NCI-H2171 (cell line): ENCODE results near the gene CEP89.
"Not testable (repeated sequence)": the region's sequence is repeated elsewhere in the genome, so short reads cannot be mapped to it uniquely, and the experiment has no call there.

Experiments used
- DNase-seq: peaks from one replicate; lab custom pipeline; 2025; lab: John Stamatoyannopoulos, UW

CEP89 gene

DNA sequence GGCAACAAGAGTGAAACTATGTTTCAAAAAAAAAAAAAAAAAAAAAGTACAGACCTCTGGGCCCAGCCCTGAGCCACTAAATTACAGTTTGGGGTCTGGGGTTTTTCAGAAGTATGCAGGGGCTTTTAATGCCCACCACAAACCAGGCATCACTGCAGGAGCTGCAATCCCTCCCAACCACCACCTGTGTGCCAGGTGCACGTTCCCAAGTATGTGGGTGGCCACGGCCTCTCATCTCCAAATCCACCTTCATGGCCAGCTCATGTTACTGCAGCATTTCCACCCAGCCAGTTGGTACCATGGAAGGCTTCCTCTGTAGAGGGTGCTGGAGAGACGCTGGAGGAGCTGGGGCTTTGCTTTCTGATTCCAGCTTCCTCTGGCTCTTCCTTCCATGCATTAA lies 26.5 kb downstream of the CEP89 start:
- no peak for DNase-seq

DNA sequence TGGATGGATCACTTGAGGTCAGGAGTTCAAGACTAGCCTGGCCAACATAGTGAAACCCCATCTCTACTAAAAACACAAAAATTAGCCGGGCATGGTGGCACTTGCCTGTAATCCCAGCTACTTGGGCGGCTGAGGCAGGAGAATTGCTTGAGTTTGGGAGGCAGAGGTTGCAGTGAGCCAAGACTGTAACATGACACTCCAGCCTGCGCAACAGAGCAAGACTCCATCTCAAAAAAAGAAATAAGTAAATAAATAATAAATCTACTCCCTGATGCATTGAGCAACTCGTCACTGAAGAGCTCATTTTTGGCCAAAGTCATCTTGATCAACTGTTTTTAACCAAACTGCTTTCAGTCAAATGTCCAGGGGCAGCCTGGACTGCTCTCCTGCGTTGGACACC lies 30.5 kb downstream of the CEP89 start:
- not testable (repeated sequence) for DNase-seq

DNA sequence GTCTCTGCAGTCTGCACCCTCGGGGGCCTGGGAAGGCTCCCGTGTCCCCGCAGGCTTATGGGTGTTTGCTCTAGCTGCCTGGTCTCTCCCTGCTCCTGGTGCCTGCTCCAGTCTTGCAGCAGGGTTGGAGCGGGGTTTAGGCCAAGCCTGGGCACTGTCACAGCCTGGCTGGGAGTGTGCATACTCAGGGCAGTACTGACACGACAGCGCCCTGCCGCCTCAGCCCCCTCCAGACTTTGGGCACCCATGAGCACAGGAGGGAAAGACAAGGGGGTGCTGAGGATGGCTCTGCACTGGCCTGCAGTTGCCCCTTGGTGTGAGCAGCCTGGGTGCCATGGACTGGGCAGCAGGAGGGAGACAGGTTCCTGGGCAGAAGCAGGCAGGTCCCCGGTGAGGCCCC lies 35.7 kb downstream of the CEP89 start:
- DNase-seq, result no peak

DNA sequence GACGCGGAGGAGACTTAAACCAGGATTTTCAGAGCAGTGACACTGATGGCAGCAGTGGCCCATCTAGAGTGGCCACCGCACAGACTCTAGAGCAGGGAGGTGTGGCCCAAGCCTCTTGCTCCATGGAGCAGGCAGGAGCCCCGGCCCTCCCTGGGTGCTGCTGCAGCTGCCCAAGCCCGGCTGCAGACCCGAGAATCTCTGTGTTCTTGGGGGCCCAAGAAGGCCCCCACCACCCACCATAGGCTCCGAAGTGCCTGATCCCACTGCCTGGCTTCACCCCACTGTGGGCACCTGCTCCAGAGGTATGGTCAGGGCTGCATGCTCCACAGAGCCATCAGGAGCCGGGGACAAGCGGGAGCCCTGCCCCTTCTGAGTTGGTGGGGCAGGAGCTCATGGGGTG lies 36.1 kb downstream of the CEP89 start:
- no peak for DNase-seq

DNA sequence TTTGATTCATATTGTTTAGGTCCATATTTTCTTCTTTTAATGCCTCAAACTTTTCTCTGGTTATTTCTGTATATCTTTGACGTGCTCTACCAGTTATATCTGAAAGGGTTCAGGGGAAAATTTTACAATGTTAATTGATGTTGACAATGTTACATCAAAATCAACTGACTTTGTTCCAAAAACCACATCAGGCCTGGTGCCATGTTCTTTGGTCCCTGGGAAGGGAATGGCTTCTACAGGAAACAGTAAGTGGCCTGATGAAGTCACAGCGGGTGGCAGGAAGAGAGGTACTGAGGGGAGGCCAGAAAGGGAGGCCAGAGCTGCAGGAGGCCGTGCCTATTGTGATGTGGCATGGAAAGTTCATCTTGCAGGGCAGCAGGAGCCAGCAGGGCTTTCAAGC lies 38.2 kb downstream of the CEP89 start:
- DNase-seq, result no peak

DNA sequence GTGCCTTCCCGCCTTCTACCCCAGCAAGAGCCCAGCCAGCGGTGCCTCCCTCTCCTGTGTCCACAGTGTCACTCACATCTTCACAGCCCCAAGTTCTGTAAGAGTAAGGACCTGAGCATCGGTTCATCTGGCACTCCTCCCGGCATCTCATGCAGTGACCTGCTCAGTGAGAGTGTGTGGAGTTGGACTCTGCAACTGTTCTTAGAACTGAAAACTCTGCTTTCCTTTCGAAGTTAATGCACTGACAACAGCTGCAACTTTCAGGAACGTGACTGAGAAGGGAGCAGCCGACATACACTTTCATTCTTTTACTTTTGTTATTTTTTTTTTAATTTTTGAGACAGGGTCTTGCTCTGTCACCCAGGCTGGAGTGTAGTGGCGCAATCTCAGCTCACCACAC lies 41.2 kb downstream of the CEP89 start:
- no peak for DNase-seq

DNA sequence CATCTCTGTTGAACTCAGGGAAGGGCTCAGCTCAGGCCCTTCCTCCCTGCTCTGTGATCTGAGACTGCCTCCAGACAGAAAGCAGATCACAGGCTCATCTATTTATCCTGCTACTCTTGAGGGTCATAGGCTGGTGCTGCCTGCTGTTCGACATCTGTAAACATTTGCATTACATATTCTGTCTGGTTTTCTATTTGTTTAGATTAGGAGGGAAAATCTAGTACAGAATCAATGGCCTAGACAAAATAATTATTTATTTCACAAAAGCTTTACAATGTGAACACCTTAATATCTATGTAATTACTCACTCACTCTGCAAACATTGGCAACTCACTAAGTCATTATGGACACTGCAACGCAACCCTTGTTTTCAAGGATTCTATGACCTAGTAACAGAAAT lies 43.0 kb downstream of the CEP89 start:
- DNase-seq, result no peak

DNA sequence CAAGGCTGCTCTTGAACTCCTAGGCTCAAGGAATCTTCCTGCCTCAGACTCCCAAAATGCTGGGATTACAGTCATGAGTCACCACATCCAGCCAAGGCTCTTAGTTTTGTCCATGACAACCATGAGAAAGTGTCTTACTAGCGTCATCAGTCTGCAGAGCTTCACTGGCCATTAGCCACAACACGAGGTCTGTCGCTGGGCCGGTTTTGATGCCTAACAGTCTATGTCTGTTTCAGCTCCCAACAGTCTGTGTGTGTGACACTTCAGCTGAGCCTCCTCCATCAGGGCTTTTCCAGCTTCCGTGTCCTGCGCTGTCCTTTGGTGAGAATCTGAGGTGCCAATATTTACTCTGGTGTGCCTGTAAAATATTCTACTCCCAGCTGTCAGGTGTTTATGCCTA lies 47.6 kb downstream of the CEP89 start:
- DNase-seq, result no peak

DNA sequence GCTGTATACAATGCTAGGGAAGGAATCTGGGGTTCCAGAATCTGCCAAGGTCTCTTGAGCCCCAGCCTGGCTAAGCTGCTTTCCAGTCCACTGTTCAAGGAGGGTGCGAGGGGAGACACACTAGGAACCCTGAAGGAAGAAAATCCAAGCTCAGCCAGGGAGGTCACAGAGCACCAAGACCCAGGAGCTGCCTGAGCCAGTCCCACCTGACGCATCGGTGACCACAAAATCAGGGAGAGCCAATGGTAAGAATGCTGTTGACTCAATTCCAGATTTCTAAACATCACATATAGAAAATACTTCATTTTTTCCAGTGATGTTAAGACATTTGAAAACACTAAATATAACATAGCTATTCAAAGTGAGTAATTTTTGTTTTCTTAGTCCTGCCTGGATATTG lies 50.1 kb downstream of the CEP89 start:
- DNase-seq, result no peak

DNA sequence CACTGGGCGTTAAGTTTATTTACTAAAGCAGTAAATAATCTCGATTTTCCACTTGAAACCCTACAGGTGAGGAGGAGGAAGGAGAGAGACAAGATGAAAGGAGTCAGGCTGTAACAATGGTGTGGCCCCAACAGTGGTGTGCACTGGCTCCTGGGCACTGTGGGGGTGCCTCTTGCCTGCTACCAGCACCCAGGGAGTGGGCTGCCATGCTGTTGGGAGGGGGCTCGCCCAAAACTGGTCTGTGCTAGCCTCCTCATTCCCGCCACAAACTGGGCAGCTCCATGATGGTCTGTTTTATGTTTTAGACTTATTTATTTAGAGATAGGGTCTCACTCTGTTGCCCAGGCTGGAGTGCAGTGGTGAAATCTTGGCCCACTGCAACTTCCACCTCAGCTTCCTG lies 52.4 kb downstream of the CEP89 start:
- DNase-seq, result no peak

DNA sequence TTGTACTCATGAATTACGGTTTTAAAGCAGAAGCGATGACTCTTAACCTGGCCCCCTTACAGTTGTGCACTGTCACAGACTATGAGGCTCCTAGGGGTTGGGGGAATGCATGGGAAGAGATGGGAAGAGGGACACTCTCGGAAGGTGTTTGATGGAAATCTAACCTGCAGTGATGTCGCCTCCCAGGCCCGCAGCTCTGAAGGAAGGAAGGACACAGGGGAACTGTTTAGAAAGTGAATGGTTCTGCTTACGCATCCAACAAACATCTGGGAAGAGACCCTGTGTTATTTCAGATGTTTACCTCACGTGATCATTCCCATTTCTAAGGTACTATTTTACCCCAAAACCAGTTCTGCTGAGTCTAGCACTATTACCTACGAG lies 54.2 kb downstream of the CEP89 start:
- no peak for DNase-seq

DNA sequence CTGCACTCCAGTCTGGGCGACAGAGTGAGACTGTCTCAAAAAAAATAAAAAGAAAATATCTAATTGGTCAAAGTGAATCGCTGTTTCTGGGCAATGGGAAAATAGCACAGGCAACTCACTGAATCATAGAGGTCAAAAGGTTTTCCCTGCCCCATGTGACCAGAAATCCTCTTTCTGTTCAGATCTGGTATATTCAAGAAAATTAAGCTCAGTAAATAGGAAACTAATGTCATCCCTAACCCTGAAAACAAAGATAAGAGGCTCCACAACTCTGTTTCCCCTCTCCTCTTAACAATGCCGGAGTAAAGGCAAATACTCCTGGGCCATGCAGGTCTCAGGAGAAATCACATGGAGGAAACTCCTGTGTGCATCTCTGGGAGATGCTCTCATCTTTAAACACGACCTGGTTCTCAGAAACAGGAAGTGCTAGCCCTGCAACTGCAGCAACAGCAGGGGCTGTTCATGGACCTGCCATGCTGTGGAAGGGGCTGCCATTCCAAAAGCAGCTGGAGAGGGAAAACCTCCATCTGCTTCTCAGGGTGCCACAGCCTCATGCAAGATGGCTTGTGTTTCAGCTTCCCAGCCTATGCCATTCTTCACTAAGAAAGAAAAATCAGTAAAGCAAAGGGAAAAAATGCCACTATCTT lies 54.7 kb downstream of the CEP89 start:
- no peak for DNase-seq

DNA sequence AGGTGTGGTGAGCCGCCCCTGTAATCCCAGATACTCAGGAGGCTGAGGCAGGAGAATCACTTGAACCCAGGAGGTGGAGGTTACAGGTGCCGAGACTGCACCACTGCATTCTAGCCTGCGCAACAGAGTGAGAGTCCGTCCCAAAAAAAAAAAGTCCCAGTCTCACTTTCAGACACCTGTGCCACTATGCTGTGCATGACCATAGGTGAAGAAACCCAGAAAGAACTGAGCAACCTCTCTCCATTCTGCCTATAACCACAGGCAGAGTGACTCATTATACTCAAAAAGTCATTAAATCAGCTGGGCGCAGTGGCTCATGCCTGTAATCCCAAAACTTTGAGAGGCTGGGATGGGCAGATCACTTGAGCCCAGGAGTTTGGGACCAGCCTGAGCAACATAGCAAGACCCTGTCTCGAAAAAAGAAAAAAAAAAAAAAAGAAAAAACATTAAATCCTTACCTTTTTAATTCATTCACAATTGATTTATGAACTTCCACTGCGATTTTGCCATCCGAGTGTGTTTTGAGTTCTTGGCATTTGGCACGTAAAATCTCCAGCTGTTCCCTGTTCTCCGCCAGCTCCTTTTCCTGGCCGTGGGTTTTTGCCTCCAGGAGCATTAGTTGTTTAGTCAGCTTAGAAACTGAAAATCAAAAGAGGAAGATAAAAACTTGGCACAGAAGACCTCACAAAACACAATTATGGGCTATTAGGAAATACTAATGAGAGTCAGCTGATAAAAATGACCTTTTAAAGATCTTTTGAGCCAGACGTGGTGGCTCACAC lies 56.7 kb downstream of the CEP89 start:
- no peak for DNase-seq

DNA sequence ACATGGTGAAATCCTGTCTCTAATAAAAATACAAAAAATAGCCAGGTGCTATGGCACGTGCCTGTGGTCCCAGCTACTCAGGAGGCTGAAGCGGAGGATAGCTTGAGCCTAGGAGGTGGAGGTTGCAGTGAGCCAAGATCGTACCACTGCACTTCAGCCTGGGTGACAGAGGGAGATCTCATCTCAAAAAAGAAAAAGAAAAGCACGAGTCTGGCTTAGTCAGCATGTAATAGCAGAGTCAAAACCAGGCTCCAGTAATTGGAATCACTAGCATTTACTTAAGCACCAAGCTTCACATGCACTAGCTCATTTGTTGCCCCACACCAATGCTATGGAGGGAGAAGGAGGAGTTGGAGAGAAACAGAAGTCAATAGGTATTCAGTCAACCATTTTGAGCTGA lies 60.3 kb downstream of the CEP89 start:
- no peak for DNase-seq

DNA sequence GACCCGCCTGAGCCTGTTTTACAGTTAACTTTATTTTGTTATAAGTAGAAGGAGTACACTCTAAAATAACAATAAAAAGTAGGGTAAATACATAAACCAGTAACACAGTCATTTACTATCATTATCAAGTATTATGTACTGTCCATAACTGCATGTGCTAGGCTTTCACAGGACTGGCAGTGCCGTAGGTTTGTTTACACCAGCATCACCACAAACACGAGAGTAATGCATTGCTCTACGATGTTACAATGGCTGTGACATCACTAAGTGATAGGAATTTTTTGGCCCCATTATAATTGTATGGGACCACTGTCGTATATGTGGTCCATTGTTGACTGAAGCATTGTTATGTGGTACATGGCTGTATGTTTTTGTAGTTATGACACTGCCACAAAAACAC lies 60.9 kb downstream of the CEP89 start:
- no peak for DNase-seq

DNA sequence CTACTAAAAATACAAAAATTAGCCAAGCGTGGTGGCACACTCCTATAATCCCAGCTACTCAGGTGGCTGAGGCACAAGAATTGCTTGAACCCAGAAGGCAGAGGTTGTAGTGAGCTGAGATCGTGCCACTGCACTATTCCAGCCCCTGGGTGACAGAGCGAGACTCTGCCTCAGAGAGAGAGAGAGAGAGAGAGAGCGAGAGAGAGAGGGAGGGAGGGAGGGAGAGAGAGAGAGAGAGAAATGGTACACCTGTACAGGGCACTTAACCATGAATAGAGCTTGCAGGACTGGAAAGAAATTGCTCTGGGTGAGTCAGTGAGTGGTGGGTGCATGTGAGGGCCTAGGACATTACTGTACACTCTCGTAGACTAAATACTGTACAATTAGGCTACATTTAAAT lies 61.7 kb downstream of the CEP89 start:
- no peak for DNase-seq

DNA sequence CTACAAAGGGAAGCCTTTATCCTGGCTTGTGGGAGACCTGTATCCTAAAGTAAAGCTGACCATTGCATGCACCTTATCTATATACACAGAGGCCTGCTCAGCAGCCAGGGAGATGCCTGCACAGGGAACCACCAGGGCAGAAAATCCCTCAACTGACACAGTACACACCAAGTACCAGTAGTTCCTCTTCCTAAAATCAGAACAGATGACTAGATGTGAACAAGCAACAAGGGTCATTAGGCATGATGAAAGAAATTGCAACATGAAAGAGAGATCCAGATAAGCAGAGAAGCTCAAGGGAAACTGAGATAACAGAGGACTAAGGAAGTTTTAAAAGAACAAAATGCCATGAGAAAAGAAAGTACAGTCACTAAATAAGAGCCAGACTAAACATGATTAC lies 62.5 kb downstream of the CEP89 start:
- no peak for DNase-seq

DNA sequence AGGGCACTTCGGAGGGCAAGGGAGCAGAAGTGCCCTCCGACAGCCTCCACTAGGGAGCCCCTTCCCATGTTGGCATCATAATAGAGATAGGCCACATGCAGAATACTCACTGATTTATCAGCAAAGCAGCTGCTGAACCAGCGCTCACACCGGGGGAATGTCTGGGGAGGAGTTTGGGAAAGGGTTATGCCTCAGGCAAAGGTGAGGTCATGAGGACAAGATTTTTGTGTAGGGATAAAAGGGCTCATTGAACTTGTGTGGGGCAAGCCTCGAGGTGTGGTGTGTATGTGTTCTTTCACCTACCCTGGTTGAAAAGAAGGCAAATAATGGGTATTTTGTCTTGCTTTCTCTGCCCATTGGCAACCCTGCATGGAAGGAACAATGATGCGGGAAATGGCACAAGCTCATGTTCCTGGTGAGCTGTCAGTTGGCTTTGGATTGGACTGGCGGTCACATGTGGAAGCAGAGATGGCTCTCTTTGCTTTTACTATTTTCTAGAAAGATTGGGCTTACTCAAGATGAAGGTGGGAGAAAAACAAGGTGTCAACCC lies 63.0 kb downstream of the CEP89 start:
- no peak for DNase-seq

DNA sequence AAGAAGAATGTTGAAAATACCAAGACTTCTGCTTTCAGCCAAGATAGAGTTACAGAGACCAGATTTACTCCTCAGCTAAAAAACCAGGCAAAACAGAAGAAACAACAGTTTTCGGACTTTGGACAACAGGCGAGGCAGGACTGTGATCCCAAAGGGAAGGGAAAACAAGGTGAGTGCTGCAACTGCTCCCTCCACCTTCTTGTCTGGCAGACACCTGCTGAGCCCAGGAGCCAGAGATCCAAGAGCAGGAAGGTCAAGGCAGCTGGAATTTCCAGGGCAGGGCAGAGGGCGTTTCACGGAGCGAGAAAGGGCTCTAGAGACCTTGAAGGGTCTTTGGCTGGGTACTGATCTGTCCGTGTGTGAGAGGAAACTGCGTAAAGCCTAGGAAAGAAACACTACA lies 69.3 kb downstream of the CEP89 start:
- no peak for DNase-seq

DNA sequence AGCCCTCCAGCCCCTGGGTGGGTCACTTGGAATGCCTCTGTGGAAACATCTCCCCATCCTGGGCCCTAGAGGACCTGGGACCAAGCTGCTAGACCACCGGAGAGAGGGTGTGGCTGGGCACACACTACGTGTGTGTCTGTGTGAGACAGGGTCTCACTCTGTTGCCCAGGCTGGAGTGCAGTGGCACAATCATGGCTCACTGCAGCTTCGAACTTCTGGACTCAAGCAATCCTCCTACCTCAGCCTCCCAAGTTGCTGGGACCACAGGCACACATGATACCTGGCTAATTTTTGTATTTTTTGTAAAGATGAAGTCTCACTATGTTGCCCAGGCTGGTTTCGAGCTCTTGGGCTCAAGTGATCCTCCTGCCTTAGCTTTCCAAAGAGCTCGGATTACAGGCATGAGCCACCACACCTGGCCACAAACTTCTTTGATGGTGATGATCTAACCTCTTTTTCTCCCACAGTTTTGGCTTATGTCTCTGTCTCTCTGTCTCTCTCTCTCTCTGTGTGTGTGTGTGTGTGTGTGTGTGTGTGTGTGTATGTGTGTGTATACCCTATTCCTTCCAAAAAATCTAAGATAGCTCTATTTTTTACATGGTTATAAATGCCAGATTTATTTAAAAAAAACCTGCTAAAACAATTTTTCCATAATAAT lies 70.1 kb downstream of the CEP89 start:
- no peak for DNase-seq

DNA sequence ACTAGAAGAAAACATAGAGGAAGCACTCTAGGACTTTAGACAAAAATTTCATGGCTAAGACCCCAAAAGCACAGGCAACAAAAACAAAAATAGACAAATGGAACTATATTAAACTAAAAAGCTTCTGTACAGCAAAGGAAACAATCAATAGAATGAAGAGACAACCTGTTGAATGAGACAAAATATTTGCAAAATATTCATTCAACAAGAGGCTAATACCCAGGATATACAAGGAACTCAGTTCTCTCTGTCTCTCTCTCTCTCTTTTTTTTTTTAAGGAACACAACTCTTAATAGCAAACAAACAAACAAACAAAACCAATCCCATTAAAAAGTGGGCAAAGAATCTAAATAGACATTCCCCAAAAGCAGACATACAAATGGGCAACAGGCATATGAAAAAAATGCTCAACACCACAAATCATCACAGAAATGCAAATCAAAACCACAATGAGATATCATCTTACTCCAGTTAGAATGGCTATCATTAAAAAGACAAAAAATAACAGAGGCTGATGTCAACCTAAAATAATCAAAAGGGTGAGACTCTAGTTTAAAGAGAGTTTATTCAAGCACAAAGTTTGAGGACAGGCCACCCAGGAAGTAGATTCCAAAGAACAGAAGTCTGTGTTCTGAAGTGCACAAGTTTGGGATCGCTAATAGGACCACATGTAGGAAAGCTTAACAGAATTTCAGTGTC lies 75.1 kb downstream of the CEP89 start:
- DNase-seq, result no peak

DNA sequence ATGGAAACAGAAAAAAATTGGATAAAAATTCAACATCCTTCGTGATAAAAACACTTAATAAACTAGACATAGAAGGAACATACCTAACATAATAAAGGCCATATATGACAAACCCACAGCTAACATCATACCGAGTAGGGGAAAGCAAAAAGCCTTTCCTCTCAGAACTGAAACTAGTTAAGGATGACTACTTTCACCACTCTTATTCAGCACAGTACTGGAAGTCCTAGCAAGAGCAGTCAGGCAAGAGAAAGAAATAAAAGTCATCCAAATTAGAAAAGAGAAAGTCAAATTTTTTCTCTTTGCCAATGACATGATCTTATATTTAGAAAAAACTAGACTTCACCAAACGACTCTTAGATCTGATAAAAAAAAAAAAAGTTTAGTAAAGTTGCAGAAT lies 76.4 kb downstream of the CEP89 start:
- no peak for DNase-seq

DNA sequence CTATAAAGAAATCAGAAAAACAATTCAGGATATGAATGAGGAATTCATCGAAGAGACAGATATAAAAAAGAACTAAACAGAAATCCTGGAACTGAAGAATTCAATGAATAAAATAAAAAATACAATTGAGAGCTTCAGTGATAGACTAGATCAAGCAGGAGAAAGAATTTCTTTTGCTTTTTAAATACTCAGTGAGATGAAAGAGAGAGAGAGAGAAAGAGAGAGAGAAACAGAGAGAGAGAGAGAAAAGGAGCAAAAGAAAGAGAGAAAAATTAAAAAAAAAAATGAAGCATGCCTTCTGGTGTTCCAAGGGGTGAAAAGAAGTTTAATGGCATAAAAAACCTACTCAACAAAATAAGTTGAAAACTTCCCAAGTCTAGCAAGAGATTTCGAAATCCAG lies 80.1 kb downstream of the CEP89 start:
- DNase-seq, result no peak
